NCI-H526 (cell line): ENCODE data around the gene C17orf107.

Experiments
- DNase-seq, 2 experiments: peaks; one replicate each; lab custom pipeline; 2025; lab: John Stamatoyannopoulos, UW

C17orf107 gene

GRCh38 chr17:4872786-4873185 is 26.6 kb upstream of the C17orf107 start:
- DNase-seq: no peak

GRCh38 chr17:4877089-4877488 is 22.2 kb upstream of the C17orf107 start:
- DNase-seq: no peak

DNA sequence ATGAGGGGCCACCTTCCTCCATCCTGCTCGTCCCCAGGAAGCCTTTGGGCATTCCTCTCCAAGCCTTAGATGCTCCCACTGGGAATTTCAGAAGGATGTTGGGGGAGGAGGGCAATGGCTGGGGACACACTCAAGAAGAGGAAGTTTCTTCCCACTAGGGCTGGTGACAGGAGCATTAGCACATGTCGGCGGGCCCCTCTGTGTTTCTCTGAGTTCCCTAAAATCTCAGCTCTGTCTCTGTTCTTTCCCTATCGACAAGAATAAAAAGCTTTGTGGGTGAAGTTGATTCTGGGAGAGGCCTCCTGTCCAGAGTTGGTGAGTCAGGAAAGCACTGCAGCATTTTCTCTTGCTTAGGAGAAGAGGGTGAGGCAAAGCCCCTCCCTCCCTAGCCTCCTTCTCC is 19.7 kb upstream of the C17orf107 start:
- DNase-seq: no peak

DNA sequence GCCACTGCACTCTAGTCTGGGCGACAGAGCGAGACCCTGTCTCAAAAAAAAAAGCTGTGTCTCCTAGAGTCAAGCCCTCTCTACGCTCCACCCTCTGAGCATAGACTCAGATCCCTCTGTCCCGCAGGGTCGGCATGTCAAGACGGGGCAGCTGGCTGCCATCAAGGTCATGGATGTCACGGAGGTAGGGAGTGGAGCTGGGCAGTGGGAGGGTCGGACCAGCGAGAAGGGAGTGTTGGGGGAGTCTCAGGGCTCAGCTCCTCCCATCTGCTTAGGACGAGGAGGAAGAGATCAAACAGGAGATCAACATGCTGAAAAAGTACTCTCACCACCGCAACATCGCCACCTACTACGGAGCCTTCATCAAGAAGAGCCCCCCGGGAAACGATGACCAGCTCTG is 18.5 kb upstream of the C17orf107 start:
- no peak for DNase-seq

GRCh38 chr17:4881761-4882555 is 17.4 kb upstream of the C17orf107 start:
- peak; percentile 88 to 92 for DNase-seq

GRCh38 chr17:4884489-4884888 is 14.8 kb upstream of the C17orf107 start:
- DNase-seq: no peak

GRCh38 chr17:4886830-4887229 is 12.5 kb upstream of the C17orf107 start:
- DNase-seq: no peak

DNA sequence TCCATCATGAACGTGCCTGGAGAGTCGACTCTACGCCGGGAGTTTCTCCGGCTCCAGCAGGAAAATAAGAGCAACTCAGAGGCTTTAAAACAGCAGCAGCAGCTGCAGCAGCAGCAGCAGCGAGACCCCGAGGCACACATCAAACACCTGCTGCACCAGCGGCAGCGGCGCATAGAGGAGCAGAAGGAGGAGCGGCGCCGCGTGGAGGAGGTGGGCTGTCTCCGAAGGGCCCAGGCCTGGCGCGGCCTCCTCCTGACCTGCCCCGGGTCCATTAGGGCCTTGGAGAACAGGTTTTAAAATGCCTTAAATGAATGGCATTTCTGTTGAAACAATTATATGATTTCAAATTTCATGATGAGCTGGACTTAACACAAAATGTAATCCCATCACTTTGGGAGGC is 11.8 kb upstream of the C17orf107 start:
- no peak for DNase-seq

DNA sequence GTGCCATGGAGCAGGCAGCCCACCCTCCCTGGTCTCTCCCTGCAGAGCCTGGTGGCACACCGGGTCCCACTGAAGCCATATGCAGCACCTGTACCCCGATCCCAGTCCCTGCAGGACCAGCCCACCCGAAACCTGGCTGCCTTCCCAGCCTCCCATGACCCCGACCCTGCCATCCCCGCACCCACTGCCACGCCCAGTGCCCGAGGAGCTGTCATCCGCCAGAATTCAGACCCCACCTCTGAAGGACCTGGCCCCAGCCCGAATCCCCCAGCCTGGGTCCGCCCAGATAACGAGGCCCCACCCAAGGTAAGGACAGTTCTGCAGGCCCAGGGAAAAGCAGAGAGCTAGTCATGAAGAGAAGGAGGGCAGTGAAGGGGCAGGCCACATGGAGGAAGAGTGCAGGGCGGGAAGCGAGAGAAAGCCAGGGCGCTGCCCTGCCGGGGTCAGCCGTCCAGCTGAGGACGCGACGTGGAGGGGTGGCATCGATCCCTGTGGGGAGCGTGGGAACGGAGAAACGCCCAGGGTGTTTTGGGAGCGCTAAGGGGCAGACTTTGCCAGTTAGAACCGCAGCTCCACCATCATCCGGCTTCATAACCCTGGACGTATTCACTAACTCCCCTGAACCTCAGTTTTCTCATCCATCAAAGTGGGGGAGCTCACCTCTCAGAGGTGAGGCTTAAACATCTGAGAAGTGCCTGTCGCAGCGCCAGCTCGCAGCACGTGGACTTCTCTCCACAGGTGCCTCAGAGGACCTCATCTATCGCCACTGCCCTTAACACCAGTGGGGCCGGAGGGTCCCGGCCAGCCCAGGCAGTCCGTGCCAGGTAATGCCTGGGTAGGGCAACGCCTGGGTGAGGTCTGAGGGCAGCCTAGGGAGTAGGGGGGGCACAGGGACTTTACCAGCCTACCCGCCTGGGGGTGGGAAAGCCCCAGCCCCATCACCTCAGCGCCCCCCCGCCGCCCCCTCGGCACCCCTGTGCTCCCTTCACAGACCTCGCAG is 7.6 kb upstream of the C17orf107 start:
- DNase-seq: no peak

- no peak for DNase-seq
These were observed 6.7 kb upstream of the C17orf107 start for GRCh38 chr17:4892499-4893221.

DNA sequence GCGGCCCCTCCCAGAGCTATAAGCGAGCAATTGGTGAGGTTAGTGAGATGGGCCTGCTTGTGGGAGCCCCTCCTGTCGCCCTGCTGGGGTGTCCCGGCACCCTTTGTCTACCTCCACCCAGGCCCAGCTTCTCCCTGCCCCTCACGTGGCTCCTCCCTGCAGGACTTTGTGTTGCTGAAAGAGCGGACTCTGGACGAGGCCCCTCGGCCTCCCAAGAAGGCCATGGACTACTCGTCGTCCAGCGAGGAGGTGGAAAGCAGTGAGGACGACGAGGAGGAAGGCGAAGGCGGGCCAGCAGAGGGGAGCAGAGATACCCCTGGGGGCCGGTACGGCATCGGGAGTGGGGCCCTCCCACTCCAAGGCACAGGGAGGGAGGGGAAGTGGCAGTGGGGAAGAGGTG is 6.1 kb upstream of the C17orf107 start:
- no peak for DNase-seq

DNA sequence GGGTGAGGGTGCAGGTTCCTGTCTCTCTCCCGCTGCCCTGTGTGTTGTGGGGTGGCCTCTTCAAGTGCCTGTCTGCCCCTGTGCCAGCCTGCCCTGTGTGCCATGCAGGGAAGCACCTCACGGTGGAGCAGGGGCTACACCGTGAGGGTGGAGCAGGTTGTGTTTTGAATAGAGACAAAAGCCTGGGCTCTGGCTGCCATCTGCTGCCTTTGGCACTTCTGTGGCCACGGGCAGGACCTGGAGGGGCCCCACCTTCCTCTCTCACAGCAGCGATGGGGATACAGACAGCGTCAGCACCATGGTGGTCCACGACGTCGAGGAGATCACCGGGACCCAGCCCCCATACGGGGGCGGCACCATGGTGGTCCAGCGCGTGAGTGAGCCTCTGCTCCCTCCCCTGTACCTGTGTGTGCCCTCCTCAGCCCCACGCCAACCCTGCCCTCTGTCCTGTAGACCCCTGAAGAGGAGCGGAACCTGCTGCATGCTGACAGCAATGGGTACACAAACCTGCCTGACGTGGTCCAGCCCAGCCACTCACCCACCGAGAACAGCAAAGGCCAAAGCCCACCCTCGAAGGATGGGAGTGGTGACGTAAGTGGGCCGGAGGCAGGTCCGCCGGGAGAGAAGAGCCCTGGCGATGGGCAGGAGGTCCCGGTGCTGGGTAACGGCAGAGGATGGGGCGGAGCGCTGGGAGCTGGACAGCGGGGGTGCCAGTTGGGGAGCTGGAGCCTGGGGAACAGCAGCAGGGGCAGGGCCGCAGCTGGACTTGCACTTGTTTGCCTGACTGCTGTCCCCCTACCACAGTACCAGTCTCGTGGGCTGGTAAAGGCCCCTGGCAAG is 5.4 kb upstream of the C17orf107 start:
- DNase-seq: no peak

DNA sequence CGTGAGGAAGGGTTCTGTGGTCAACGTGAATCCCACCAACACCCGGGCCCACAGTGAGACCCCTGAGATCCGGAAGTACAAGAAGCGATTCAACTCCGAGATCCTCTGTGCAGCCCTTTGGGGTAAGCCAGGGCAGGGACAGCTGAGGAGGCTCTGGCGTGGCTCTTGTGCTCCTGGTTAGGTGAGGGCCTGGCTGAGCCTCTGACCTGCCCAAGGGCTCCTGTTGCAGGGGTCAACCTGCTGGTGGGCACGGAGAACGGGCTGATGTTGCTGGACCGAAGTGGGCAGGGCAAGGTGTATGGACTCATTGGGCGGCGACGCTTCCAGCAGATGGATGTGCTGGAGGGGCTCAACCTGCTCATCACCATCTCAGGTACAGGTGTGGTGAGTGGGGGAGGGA is 4.2 kb upstream of the C17orf107 start:
- no peak for DNase-seq

- DNase-seq: peak in 1 of 2 experiments; percentile 47
These were observed 3.5 kb upstream of the C17orf107 start for GRCh38 chr17:4895657-4896331.

- no peak for DNase-seq
These were observed 2.8 kb upstream of the C17orf107 start for GRCh38 chr17:4896332-4897197.

DNA sequence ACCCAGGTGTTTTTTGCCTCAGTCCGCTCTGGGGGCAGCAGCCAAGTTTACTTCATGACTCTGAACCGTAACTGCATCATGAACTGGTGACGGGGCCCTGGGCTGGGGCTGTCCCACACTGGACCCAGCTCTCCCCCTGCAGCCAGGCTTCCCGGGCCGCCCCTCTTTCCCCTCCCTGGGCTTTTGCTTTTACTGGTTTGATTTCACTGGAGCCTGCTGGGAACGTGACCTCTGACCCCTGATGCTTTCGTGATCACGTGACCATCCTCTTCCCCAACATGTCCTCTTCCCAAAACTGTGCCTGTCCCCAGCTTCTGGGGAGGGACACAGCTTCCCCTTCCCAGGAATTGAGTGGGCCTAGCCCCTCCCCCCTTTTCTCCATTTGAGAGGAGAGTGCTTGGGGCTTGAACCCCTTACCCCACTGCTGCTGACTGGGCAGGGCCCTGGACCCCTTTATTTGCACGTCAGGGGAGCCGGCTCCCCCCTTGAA is 2.1 kb upstream of the C17orf107 start:
- DNase-seq: no peak

DNA sequence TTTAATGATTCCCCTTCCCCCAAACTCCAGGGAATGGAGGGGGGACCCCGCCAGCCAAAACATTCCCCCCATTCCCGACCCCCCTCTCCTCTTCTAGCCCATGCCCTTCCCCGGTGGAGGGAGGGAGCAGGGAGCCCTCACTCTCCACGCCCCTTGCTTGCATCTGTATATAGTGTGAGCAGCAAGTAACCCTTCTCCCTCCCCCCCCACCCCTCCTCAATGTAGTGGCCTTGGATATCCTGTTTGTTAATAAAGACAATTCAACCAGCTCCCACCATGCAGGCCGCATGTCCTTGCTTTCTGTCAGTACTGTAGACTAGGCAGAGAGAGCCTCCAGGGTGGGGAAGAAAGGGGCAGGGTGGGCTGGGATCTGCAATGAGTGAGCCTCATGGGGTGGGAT is 1.6 kb upstream of the C17orf107 start:
- no peak for DNase-seq

DNA sequence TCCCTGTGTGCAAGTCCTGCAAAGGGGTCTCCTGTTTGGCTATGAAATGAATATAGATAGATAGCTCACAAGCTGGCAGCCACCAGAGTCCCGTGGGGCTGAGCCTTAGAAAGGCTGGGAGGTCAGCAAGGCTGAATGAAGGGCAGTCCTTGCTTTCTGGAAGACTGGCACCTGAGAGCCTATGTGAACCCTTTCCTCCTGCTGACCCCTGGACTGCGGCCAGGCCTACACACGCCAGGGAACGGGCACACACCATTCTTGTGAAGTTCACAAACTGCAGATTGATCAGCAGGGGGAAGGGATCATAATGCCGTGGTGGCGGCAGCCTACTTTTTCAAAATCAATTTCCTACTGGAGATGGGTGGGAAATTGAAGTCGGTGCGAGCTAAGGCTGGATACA is 985 bp upstream of the C17orf107 start:
- DNase-seq: no peak

- no peak for DNase-seq
These were observed 409 bp upstream of the C17orf107 start for GRCh38 chr17:4898927-4899326.
